Fibroblast of lung (primary cell): ENCODE results near the gene YJU2. TPM values are rescaled to one million over a fixed set of nuclear protein-coding genes. Genes with fewer than 3 reads are reported as not detected.
"Not testable (repeated sequence)": the region's sequence is repeated elsewhere in the genome, so short reads cannot be mapped to it uniquely, and the experiment has no call there.

Experiments
- DNase-seq, 2 donors: peaks; one replicate each; pipeline versions ENCODE4 v3.0.0 to v3.0.0-alpha.2; 2010; ENCODE audit warnings: low read depth in 2 of 2
- H2AFZ ChIP-seq: 2 replicates; pipeline ENCODE4 v1.5.1; 2012; ENCODE audit warnings: low read length, control low read depth, inconsistent platforms
- H3K27ac ChIP-seq: 2 replicates; pipeline ENCODE4 v1.5.1; 2011; ENCODE audit warnings: low read length, control low read depth; ENCODE audit not compliant: insufficient read depth
- H3K27me3 ChIP-seq: 2 replicates; pipeline ENCODE4 v1.5.1; 2011; ENCODE audit warnings: mild to moderate bottlenecking, low read length; ENCODE audit not compliant: control insufficient read depth, insufficient read depth
- H3K36me3 ChIP-seq: 2 replicates; pipeline ENCODE4 v1.5.1; 2011; ENCODE audit warnings: low read length; ENCODE audit not compliant: control insufficient read depth, insufficient read depth
- H3K4me1 ChIP-seq: 2 replicates; pipeline ENCODE4 v1.5.1; 2011; ENCODE audit warnings: low read length; ENCODE audit not compliant: control insufficient read depth, insufficient read depth; ENCODE audit errors: extremely low read depth
- H3K4me2 ChIP-seq: 2 replicates; pipeline ENCODE4 v1.5.1; 2011; ENCODE audit warnings: low read length, control low read depth; ENCODE audit not compliant: insufficient read depth; ENCODE audit errors: extremely low read depth
- H3K4me3 ChIP-seq, 4 experiments: fragments of 200-600 bp in 1 of 4; sonication (generic) in 1 of 4; replicated peaks in 1 of 4; 2 replicates each; pipeline ENCODE4 v1.5.1; 2011 to 2016; ENCODE audit warnings: low read length in 4 of 4, low read depth in 3 of 4, mild to moderate bottlenecking in 3 of 4, control low read depth in 2 of 4, inconsistent platforms in 1 of 4, mixed read lengths in 1 of 4; ENCODE audit not compliant: insufficient read depth in 1 of 4; ENCODE audit errors: control extremely low read depth in 1 of 4
- H3K79me2 ChIP-seq: 2 replicates; pipeline ENCODE4 v1.5.1; 2012; ENCODE audit warnings: mild to moderate bottlenecking, low read length, inconsistent platforms; ENCODE audit not compliant: control insufficient read depth, insufficient read depth
- H3K9ac ChIP-seq: 2 replicates; pipeline ENCODE4 v1.5.1; 2011; ENCODE audit warnings: mild to moderate bottlenecking, low read length, control low read depth; ENCODE audit not compliant: insufficient read depth
- H3K9me3 ChIP-seq: 2 replicates; pipeline ENCODE4 v1.5.1; 2012; ENCODE audit warnings: low read depth, low read length; ENCODE audit not compliant: control insufficient read depth, insufficient read depth
- H4K20me1 ChIP-seq: 2 replicates; pipeline ENCODE4 v1.5.1; 2011; ENCODE audit warnings: low read length; ENCODE audit not compliant: control insufficient read depth, insufficient read depth; ENCODE audit errors: extremely low read depth
- CTCF ChIP-seq, 2 donors: IDR thresholded peaks in 1 of 2; conservative IDR thresholded peaks in 1 of 2; 1 replicate in 1 of 2; 2 replicates in 1 of 2; pipeline ENCODE4 v1.5.1; 2011 to 2012; ENCODE audit warnings: low read length in 2 of 2, control low read depth in 1 of 2, inconsistent platforms in 1 of 2, low read depth in 1 of 2, mild to moderate bottlenecking in 1 of 2
- EZH2 ChIP-seq: IDR thresholded peaks from 2 replicates; pipeline ENCODE4 v1.5.1; 2012; ENCODE audit warnings: low read length, control low read depth, mild to moderate bottlenecking; ENCODE audit errors: missing control alignments
- polyA plus RNA-seq, 2 donors: library from polyadenylated mRNA; depleted of rRNA in 1 of 2; stranded (reverse) in 1 of 2; unstranded in 1 of 2; fragments of >200 nt; gene quantifications; 2 replicates each; pipeline ENCODE4 v1.2.1, GENCODE V29; 2011 to 2012; ENCODE audit warnings: missing spikeins in 1 of 2
- total RNA-seq: library from RNA; depleted of rRNA; stranded (reverse); fragments of >200 nt; gene quantifications from 2 replicates; pipeline ENCODE4 v1.2.1, GENCODE V29; 2014

The YJU2 gene
- total and polyA plus RNA-seq, 2 donors (not counting 1 experiment from before 2014, with no cell fraction given): 10.7 to 14.7 TPM

- H3K4me1 ChIP-seq: no peaks in the 10 kb centered on the region
- no peaks in the 10 kb centered on the region for H3K36me3 ChIP-seq
- peaks cover 19% of the 10 kb centered on the region for H3K27me3 ChIP-seq
- H4K20me1 ChIP-seq: no peaks in the 10 kb centered on the region
- DNase-seq: no peak
- H3K4me3 ChIP-seq: no peak overlapping the region
- H3K79me2 ChIP-seq: no peaks in the 10 kb centered on the region
- H3K9ac ChIP-seq: no peak overlapping the region
- H3K9me3 ChIP-seq: no peaks in the 10 kb centered on the region
- TF ChIP-seq CTCF (conservative IDR thresholded peaks at IDR 0.05 in 1 of 2, IDR thresholded peaks at IDR 0.05 in 1 of 2; ENCODE audit: low read depth in 1 of 2, low read length in 2 of 2) (no peak), EZH2 (no peak)
- H3K27ac ChIP-seq: no peak overlapping the region
- H2AFZ ChIP-seq: no peak overlapping the region
- H3K4me2 ChIP-seq: no peak overlapping the region
These were observed 32.9 kb downstream of the YJU2 start for GRCh38 chr19:4279530-4280422.

- Histone ChIP-seq H3K4me1 (no peaks in the 10 kb centered on the region), H3K9ac (no peak overlapping the region), H2AFZ (no peak overlapping the region), H4K20me1 (no peaks in the 10 kb centered on the region), H3K9me3 (no peaks in the 10 kb centered on the region), H3K27me3 (peaks cover 10% of the 10 kb centered on the region), H3K27ac (no peak overlapping the region), H3K4me2 (no peak overlapping the region), H3K79me2 (no peaks in the 10 kb centered on the region), H3K4me3 (no peak overlapping the region), H3K36me3 (no peaks in the 10 kb centered on the region)
- TF ChIP-seq CTCF (conservative IDR thresholded peaks at IDR 0.05 in 1 of 2, IDR thresholded peaks at IDR 0.05 in 1 of 2; ENCODE audit: low read depth in 1 of 2, low read length in 2 of 2) (no peak), EZH2 (no peak)
- DNase-seq: no peak
These were observed 37.5 kb downstream of the YJU2 start for GRCh38 chr19:4284176-4284958.

GRCh38 chr19:4284974-4285373, 38.1 kb downstream of the YJU2 start:
- H3K4me2 ChIP-seq: no peak overlapping the region
- no peak overlapping the region for H3K9ac ChIP-seq
- no peaks in the 10 kb centered on the region for H3K79me2 ChIP-seq
- H3K4me3 ChIP-seq: no peak overlapping the region
- H3K9me3 ChIP-seq: no peaks in the 10 kb centered on the region
- peaks cover 3% of the 10 kb centered on the region for H3K27me3 ChIP-seq
- H3K36me3 ChIP-seq: no peaks in the 10 kb centered on the region
- no peak overlapping the region for H2AFZ ChIP-seq
- no peak for TF ChIP-seq EZH2
- no peak for TF ChIP-seq CTCF (conservative IDR thresholded peaks at IDR 0.05 in 1 of 2, IDR thresholded peaks at IDR 0.05 in 1 of 2; ENCODE audit: low read depth in 1 of 2, low read length in 2 of 2)
- no peak overlapping the region for H3K27ac ChIP-seq
- H4K20me1 ChIP-seq: no peaks in the 10 kb centered on the region
- H3K4me1 ChIP-seq: no peaks in the 10 kb centered on the region
- no peak for DNase-seq

GRCh38 chr19:4286141-4286540, 39.3 kb downstream of the YJU2 start:
- not testable (repeated sequence) for H4K20me1 ChIP-seq, H3K9ac ChIP-seq, H3K9me3 ChIP-seq, H3K36me3 ChIP-seq, H3K4me3 ChIP-seq, H3K27ac ChIP-seq, H3K4me1 ChIP-seq, H3K79me2 ChIP-seq, H3K27me3 ChIP-seq, H3K4me2 ChIP-seq, DNase-seq, H2AFZ ChIP-seq
